ENCODE results near the gene FAM111A.
"Not testable (repeated sequence)": the region's sequence is repeated elsewhere in the genome, so short reads cannot be mapped to it uniquely, and the experiment has no call there.

FAM111A gene, protein sequence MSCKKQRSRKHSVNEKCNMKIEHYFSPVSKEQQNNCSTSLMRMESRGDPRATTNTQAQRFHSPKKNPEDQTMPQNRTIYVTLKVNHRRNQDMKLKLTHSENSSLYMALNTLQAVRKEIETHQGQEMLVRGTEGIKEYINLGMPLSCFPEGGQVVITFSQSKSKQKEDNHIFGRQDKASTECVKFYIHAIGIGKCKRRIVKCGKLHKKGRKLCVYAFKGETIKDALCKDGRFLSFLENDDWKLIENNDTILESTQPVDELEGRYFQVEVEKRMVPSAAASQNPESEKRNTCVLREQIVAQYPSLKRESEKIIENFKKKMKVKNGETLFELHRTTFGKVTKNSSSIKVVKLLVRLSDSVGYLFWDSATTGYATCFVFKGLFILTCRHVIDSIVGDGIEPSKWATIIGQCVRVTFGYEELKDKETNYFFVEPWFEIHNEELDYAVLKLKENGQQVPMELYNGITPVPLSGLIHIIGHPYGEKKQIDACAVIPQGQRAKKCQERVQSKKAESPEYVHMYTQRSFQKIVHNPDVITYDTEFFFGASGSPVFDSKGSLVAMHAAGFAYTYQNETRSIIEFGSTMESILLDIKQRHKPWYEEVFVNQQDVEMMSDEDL

GRCh38 chr11:59142530-59143507, at the start of gene FAM111A:
TSS of gene FAM111A (plus strand) at chr11:59142856. CDS start at chr11:59148873, 6,017 bp downstream.
- DNase-seq (ENCODE audit: low read depth in 2 of 3, low spot score in 1 of 3): peak; percentile 63 to 80 (median 68)

GRCh38 chr11:59093576-59093975, 49.1 kb upstream of the FAM111A start:
- not testable (repeated sequence) for DNase-seq (ENCODE audit: low read depth in 2 of 3, low spot score in 1 of 3)

DNA sequence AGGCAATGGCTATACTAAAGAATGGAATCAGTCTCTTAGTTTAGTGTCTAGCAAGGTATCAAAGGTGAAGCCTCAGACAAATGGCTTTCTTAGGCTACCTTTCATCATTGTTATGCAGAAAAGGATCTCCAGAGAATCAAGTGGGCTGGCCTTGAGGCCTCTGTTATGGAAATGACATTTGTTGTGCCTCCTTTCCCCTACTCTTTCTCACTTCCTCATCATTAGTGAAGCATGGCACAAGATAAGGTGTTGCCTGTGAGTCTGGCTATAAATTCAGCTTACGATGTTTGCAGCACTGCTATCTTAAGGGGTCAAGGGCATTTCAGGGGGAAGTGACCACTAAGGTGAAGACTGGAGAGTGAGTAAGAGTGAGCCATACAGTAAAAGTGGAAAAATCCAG, 47.4 kb upstream of the FAM111A start:
- DNase-seq (ENCODE audit: low read depth in 2 of 3, low spot score in 1 of 3): not testable (repeated sequence)

DNA sequence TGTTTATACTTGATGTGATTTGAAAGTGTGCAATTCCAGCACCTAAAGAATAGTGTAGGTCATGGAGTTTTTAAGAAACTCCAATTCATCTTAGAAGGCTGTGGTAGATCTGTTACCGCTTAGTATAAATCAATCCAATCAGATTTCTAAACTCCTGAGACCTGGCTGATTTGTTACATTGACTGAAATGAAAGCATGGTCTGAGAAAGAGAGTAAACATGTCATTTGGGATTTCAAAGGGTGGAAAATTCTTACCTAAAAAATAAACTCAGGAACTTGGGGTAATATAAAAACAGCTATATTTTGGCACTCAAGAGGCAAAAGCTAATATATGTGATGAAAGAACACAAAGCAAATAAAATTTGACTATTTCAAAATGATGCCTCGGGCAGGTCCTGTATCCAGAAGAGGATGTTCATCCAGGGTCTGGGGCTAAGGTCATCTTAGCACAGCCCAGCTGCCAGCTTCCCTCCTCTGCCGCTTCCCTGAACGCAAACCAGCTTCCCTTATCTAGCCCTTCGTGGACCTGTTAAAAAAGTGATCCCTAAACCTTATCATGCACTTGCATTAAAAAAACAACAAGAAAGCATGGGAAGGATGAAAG, 46.6 kb upstream of the FAM111A start:
- DNase-seq (ENCODE audit: low read depth in 2 of 3, low spot score in 1 of 3): not testable (repeated sequence)

GRCh38 chr11:59097113-59097708, 45.4 kb upstream of the FAM111A start:
- peak; percentile 43 to 62 (median 54) for DNase-seq (ENCODE audit: low read depth in 2 of 3, low spot score in 1 of 3)

GRCh38 chr11:59097938-59098337, 44.7 kb upstream of the FAM111A start:
- not testable (repeated sequence) for DNase-seq (ENCODE audit: low read depth in 2 of 3, low spot score in 1 of 3)

GRCh38 chr11:59102259-59102765, 40.3 kb upstream of the FAM111A start:
- peak; percentile 53 to 58 (median 56) for DNase-seq (ENCODE audit: low read depth in 2 of 3, low spot score in 1 of 3)

- DNase-seq (ENCODE audit: low read depth in 2 of 3, low spot score in 1 of 3): peak; percentile 59 to 69 (median 68)
These were observed 36.0 kb upstream of the FAM111A start, which contains the start of gene FAM111B for GRCh38 chr11:59106363-59107336. TSS of gene FAM111B (plus strand) at chr11:59107237. CDS start at chr11:59109626, 2,389 bp downstream.

DNA sequence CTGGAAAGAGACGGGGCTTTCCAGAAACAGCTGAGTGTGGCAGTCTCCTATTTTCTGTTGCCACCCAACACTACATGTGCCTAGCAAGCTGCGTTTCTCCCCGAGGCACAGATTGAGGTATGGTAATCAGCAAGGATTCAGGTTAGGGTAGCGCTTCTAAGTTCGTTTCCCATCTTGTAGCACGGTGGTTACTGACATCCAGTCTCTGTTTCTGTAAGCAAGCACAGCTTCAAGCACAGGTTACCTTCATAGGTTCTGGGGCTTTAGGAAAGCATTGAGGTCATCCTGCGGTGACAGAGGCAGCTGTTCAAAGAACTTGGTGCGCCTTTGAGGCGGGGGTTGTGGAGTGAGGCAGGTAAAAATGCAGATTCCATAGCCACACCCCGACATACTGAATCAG, 34.9 kb upstream of the FAM111A start:
- DNase-seq (ENCODE audit: low read depth in 2 of 3, low spot score in 1 of 3): not testable (repeated sequence)

- no peak for DNase-seq (ENCODE audit: low read depth in 2 of 3, low spot score in 1 of 3)
These were observed 30.2 kb upstream of the FAM111A start for GRCh38 chr11:59112494-59112893.

- DNase-seq (ENCODE audit: low read depth in 2 of 3, low spot score in 1 of 3): no peak
These were observed 28.3 kb upstream of the FAM111A start for GRCh38 chr11:59114344-59114743.

DNA sequence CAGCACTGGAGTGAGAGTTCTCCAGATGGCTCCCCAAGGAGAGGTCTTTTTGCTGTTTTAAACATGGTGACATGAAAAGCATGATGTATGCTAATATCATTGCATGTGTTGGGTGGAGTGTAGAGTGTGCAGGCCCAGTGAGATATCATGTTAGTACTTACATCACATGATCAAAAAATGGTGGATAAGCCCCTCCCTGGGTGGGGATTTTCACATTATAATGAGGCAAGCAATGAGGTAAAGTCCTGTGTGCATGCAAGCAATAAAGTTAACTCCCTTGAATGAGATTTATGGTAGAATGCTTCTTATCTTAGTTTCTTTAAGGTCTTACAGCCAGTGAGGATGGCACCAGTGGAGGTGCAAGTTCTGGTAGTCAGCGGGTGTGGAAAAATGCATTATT, 27.1 kb upstream of the FAM111A start:
- DNase-seq (ENCODE audit: low read depth in 2 of 3, low spot score in 1 of 3): no peak

DNA sequence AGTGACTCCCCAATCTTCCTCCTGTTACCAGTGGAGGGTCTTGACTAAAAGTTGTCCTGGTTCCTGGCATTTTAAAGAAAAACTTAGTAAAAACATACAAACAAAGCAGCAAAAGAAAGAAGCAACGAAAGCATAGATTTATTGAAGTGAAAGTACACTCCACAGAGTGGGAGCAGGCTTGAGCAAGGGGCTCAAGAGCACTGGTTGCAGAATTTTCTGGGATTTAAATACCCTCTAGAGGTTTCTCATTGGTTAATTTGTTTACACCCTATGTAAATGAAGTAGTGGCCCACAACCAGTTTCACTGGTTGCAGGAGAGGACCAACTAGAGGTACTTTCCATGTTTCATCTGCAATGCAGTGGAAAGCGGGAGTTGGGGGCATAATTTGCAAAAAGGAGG, 24.9 kb upstream of the FAM111A start:
- DNase-seq (ENCODE audit: low read depth in 2 of 3, low spot score in 1 of 3): no peak

DNA sequence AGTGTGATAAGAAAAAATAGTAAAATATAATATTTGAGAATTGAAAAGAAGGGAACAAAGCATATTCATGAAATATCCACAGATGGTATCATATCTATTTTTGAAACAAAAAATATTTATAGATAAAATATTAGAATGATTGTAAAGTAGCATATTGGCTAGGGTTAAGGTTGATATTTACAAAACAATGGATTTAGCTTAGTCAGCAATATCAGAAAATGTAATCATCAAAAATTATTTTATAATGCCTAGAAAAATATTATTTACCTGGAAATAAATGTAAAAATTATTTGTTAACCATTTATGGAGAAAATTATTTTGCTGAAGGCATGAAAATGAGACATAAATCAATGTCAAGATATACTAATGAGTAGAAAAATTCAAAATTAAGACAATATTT, 22.8 kb upstream of the FAM111A start:
- no peak for DNase-seq (ENCODE audit: low read depth in 2 of 3, low spot score in 1 of 3)

DNA sequence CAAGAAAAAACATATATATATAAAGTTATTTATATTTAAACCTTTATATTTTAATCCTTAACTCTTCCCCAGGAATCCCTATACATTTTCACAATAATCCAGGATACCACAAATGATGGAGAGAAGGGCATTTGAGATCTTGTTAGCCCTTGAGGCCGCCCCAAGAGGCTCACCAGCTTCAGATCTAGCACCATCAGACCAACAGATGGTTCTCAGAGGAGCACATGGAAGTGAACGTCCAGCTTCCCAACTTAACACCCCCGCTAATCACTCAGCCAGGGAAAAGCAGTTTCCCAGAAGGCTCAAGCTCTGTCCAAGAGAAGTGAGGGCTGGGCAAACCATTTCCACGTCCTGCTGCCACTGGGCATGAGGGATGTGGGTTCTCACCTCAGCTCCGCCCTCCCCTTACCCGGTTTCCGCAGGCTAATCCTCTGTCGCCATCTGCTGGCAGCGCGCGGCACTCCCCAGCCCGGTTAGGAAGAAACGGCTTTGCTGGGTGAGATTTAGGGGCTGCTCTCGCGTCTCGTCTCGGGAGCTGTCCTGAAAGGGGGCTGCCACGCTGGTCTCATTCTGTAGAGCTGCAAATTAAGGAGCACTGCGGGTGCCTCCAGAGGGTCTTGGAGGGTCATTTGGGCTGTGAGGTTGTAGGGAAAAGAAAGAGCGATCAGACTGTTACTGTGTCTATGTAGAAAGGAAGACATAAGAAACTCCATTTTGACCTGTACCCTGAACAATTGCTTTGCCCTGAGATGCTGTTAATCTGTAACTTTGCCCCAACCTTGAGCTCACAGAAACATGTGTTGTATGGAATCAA, 6.8 kb upstream of the FAM111A start:
- DNase-seq (ENCODE audit: low read depth in 2 of 3, low spot score in 1 of 3): peak; percentile 74 to 91 (median 83)

DNA sequence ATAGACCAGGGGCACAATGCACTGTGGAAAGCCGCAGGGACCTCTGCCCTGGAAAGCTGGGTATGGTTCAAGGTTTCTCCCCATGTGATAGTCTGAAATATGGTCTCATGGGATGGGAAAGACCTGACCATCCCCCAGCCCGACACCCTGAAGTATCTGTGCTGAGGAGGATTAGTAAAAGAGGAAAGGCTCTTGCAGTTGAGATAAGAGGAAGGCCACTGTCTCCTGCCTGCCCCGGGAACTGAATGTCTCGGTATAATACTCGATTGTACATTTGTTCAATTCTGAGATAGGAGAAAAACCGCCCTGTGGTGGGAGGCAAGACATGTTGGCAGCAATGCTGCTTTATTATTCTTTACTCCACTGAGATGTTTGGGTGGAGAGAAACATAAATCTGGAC, 6.1 kb upstream of the FAM111A start:
- not testable (repeated sequence) for DNase-seq (ENCODE audit: low read depth in 2 of 3, low spot score in 1 of 3)

DNA sequence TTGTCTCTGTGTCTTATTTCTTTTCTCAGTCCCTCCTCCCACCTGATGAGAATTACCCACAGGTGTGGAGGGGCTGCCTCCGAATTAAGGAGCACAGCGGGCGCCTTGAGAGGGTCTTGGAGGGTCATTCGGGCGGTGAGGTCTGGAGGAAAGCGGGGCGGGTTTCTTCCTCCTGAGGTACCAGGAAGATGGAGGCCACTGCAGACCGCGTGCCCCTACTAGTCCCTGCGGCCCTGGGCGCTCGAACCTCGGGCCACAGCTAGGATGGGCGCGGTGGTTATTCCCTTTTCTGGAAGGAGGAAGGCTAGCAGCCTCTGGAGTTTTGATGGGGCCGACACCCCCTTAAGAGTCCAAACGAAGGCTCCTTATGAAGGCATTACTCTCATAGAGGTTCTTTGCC, 5.5 kb upstream of the FAM111A start:
- no peak for DNase-seq (ENCODE audit: low read depth in 2 of 3, low spot score in 1 of 3)

DNA sequence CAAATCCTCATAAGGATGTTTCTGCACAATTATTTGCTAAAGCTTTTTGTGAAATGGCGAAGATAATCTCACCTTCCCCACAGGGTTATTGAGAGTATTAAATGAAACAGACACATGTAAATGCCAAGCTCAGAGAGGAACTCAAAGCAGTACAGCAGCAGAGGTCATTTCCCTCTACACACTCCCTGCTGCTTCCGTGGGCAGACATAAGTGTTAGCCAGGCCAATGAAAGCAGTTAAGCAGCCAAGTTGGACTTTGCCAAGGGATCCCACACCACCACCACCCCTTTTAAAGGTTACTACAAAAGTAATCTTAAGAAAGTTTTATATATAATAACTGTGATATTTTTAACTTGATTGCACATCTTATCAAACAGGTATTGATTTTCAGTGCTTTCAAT, 4.0 kb upstream of the FAM111A start:
- DNase-seq (ENCODE audit: low read depth in 2 of 3, low spot score in 1 of 3): no peak
